GM12865 (cell line): ENCODE measurements around the gene PKM.

ENCODE experiments used
- DNase-seq: peaks from one replicate; pipeline ENCODE4 v3.0.0; 2010; ENCODE audit warnings: low read depth
- H3K4me3 ChIP-seq: 2 replicates; pipeline ENCODE4 v1.5.1; 2011; ENCODE audit warnings: mild to moderate bottlenecking, low read depth, low read length, control low read depth
- TF ChIP-seq, protein P1 (sequence below): IDR thresholded peaks from 2 replicates; pipeline ENCODE4 v1.5.1; 2011; ENCODE audit warnings: low read length, control low read depth, low read depth, inconsistent platforms; ENCODE audit not compliant: insufficient read depth; ENCODE audit errors: missing control alignments

The PKM gene

DNA sequence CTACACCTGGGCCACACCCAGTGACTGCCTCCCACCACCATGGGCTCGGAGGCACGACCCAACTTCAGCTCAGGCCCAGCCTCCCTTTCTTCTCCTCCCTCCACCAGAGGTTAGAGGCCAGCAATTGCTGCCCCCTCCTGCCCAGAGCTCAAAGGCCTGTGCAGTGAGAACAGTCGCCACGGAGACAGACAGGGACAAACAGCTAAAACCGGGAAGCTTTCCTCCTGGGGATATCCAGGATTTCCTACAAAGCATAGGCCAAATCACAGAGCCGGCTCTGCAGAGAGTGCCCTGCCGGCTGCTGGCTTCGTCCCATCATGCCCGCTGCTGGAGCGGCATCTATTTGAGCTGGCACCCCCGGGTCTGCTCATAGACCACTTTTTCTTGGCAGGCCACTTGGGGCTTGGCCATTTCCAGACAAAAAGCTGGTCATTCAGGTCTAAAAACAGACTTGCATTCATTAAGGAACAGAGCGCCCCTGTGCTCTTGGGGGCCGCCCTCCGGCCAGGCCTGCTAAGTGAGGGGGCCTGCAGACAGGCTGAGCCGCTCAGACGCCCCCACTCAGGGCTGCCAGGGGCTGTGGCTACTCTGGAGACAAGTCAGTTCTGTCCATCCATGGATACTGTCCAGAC, 50.9 kb downstream of the PKM start:
- TF ChIP-seq, protein P1, sequence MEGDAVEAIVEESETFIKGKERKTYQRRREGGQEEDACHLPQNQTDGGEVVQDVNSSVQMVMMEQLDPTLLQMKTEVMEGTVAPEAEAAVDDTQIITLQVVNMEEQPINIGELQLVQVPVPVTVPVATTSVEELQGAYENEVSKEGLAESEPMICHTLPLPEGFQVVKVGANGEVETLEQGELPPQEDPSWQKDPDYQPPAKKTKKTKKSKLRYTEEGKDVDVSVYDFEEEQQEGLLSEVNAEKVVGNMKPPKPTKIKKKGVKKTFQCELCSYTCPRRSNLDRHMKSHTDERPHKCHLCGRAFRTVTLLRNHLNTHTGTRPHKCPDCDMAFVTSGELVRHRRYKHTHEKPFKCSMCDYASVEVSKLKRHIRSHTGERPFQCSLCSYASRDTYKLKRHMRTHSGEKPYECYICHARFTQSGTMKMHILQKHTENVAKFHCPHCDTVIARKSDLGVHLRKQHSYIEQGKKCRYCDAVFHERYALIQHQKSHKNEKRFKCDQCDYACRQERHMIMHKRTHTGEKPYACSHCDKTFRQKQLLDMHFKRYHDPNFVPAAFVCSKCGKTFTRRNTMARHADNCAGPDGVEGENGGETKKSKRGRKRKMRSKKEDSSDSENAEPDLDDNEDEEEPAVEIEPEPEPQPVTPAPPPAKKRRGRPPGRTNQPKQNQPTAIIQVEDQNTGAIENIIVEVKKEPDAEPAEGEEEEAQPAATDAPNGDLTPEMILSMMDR: no peak
- H3K4me3 ChIP-seq: no peak overlapping the region

DNA sequence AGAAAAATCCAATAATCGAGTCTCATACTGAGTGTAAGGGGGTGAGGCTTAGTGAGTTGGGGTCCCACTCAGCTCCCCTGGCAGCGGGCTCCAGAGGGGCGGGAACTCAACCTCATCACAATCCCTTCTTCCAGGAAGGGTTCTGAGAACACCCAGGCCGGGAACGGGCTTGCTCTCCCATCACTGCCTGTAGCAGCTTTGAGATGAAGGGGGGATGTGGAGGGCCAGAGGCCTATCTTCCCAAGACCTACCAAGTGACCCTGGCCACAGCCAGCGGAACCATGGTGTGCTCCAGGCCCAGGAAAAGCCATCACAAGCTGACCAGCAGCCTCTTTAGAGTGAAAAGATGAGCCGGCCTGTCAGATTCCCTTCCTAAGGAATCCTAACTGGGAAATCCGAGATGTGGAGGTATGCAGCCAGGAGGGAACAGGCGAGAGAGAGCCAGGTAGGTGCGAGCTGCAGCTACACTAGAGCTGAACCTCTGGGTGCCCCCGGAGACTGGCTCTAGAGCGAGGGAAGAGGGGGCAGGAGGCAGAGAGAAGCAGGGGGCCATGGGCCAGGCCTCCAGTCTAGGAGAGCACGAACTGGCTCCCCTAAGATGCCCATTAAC, 51.9 kb downstream of the PKM start:
- H3K4me3 ChIP-seq: no peak overlapping the region
- DNase-seq: no peak
- TF ChIP-seq, protein P1: no peak

More for the DNA sequence above, 50.9 kb downstream of the PKM start:
- DNase-seq: no peak

DNA sequence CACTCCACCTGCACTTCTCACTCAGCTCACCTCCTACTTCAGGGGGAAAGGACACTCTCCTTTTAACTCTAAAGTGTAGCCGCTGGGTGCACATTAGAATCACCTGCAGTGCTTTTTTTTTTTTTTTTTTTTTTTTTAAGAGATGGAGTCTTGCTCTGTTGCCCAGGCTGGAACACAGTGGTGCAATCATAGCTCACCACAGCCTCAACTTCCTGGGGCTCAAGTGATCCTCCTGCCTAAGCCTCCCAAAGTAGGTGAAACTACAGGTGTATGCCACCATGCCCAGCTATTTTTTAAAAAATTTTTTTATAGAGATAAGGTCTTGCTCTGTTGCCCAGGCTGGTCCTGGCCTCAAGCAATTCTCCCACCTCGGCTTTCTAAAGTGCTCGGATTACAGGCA, 54.2 kb downstream of the PKM start:
- no peak overlapping the region for H3K4me3 ChIP-seq
- no peak for DNase-seq
- TF ChIP-seq, protein P1: no peak

- no peak for DNase-seq
- TF ChIP-seq, protein P1: no peak
- H3K4me3 ChIP-seq: no peak overlapping the region
These were observed 54.8 kb downstream of the PKM start for GRCh38 chr15:72176159-72176558.

- TF ChIP-seq, protein P1: no peak
- no peak overlapping the region for H3K4me3 ChIP-seq
- DNase-seq: no peak
These were observed 55.6 kb downstream of the PKM start for GRCh38 chr15:72175186-72176044.

DNA sequence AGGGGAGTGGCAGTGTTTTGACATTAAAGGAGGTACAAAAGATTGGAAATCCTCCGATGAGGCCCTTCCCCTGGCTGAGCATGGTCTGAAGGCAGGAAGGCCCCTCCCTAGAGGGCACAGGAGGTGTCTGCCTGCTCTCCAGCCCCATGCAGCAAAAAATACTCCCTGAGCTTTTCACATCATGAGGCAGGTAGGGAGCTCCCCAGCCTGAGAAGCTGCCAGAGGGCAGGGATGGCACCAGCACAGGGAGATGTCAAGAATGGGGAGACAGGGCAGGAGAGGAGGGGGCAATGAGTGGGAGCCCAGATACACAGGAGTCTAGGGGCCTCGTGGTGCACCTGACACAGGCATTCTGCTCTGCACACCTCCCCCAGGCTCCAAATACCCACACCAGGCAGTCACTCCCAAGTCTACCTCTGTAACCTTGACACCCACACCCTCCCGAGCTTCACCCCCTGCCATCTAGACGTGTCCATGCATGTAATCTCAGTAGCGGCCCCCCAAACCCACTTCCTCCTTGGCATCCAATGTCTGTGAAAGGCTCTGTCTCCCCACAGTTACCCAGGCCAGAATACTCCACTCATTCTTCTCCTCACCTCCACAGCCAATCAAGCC, 56.3 kb downstream of the PKM start:
- DNase-seq: no peak
- TF ChIP-seq, protein P1: no peak
- no peak overlapping the region for H3K4me3 ChIP-seq
